Activated T-cell treated with anti-CD3 and anti-CD28 coated beads for 1 hour (primary cell): Measurements from ENCODE around the gene GOLGA7B.
"Not testable (repeated sequence)": the region's sequence is repeated elsewhere in the genome, so short reads cannot be mapped to it uniquely, and the experiment has no call there.

Source experiments
- DNase-seq: peaks from one replicate; pipeline ENCODE4 v3.0.0-alpha.2; 2020; ENCODE audit warnings: low read depth

Gene GOLGA7B

GRCh38 chr10:97831259-97831658 is 18.4 kb upstream of the GOLGA7B start:
- DNase-seq = no peak

GRCh38 chr10:97836446-97836845 is 13.2 kb upstream of the GOLGA7B start:
- no peak for DNase-seq

- no peak for DNase-seq
These were observed 11.6 kb upstream of the GOLGA7B start for GRCh38 chr10:97838091-97838490.

GRCh38 chr10:97841166-97841565 is 8.5 kb upstream of the GOLGA7B start:
- DNase-seq = not testable (repeated sequence)

- DNase-seq = not testable (repeated sequence)
These were observed 7.5 kb upstream of the GOLGA7B start for GRCh38 chr10:97842114-97842513.

GRCh38 chr10:97842656-97843280 is 6.9 kb upstream of the GOLGA7B start:
- DNase-seq = no peak

GRCh38 chr10:97843281-97843671 is 6.4 kb upstream of the GOLGA7B start:
- no peak for DNase-seq

GRCh38 chr10:97843972-97844371 is 5.7 kb upstream of the GOLGA7B start:
- not testable (repeated sequence) for DNase-seq

- DNase-seq = no peak
These were observed 5.0 kb upstream of the GOLGA7B start for GRCh38 chr10:97844678-97845077.

GRCh38 chr10:97849103-97849686 is 448 bp upstream of the GOLGA7B start:
- no peak for DNase-seq

- no peak for DNase-seq
These were observed 803 bp downstream of the GOLGA7B start for GRCh38 chr10:97850446-97850845.

GRCh38 chr10:97851341-97852001 is 1.8 kb downstream of the GOLGA7B start:
- DNase-seq = no peak

- DNase-seq = no peak
These were observed 2.6 kb downstream of the GOLGA7B start for GRCh38 chr10:97852277-97852676.

GRCh38 chr10:97852840-97853405 is 3.3 kb downstream of the GOLGA7B start:
- DNase-seq = no peak

GRCh38 chr10:97854743-97855142 is 5.1 kb downstream of the GOLGA7B start:
- DNase-seq = no peak

- DNase-seq = no peak
These were observed 8.4 kb downstream of the GOLGA7B start for GRCh38 chr10:97858001-97858439.

- no peak for DNase-seq
These were observed 11.6 kb downstream of the GOLGA7B start for GRCh38 chr10:97861097-97861750.

GRCh38 chr10:97861924-97862323 is 12.3 kb downstream of the GOLGA7B start:
- no peak for DNase-seq

GRCh38 chr10:97863808-97864207 is 14.2 kb downstream of the GOLGA7B start:
- no peak for DNase-seq

- DNase-seq = no peak
These were observed 15.8 kb downstream of the GOLGA7B start for GRCh38 chr10:97865488-97865887.

GRCh38 chr10:97866524-97867219 is 17.0 kb downstream of the GOLGA7B start:
- no peak for DNase-seq

- DNase-seq = no peak
These were observed 17.7 kb downstream of the GOLGA7B start for GRCh38 chr10:97867220-97867800.
